Measurements from ENCODE around the gene IFI6.
"Not testable (repeated sequence)": the region's sequence is repeated elsewhere in the genome, so short reads cannot be mapped to it uniquely, and the experiment has no call there.

The IFI6 gene

DNA sequence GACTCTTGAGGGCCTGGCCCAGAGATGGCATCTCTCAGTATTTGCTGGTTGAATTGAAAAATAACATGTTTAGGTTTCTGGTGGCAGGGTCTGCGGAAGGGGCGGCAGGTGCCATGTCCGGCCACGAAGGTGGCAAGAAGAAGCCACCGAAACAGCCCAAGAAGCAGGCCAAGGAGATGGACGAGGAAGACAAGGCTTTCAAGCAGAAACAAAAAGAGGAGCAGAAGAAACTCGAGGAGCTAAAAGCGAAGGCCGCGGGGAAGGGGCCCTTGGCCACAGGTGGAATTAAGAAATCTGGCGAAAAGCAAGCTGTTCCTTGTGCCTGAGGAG is 22.7 kb downstream of the IFI6 start:
- DNase-seq = no peak

GRCh38 chr1:27648602-27649305 is 23.2 kb downstream of the IFI6 start:
- no peak for DNase-seq

DNA sequence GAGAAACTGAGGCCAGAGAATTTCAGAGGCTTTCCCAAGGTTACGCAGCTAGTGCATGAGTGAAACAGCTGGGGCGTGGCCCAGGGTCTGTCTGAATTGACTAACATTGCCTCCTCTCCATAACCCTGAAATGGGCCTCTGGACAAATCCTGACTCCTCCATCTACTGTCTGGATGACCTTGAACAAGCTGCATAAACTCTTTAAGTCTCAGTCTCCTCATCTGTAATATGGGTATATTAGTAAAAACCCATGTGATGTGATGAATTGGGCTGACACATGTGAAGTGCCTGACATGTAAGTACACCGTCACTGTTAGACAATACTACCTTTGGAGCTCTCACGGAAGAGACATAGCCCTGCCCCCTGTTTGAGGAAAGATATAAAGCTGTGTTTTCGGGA is 24.7 kb downstream of the IFI6 start:
- no peak for DNase-seq

- DNase-seq = no peak
Measured at GRCh38 chr1:27646676-27647075, 25.3 kb downstream of the IFI6 start.

- no peak for DNase-seq
Measured at GRCh38 chr1:27645071-27645415, 26.9 kb downstream of the IFI6 start.

DNA sequence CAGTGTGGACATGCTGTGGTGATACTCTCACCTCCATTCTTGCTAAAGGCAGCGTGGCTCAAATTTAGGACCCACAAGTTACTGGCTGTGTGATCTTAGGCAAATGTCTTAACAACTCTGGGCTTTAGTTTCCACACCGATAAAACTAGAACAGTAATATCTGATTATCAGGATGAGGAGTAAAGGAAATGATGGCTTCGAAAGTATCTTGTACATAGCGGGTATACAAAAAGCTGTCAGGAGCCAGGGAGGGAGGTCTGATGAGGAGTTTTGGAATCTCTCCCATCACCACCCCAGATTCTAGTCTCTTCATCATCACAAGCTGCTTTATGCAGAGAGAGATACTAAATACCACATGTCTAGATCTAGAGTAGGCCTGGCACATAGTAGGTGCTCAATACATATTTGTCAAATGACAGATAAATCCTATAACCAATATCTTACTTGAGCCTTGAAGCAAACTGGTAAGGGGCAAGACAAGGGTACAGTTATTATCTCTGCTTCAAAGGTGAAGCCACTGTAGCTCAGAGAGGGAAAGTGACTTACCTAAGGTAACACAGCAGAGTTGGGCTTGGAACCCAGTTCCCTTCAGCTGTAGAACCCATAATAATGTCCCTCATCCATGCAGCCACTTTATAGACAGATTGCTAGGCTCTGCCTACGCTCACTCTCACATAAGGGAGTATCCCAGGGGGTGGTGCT is 27.5 kb downstream of the IFI6 start:
- DNase-seq = no peak

DNA sequence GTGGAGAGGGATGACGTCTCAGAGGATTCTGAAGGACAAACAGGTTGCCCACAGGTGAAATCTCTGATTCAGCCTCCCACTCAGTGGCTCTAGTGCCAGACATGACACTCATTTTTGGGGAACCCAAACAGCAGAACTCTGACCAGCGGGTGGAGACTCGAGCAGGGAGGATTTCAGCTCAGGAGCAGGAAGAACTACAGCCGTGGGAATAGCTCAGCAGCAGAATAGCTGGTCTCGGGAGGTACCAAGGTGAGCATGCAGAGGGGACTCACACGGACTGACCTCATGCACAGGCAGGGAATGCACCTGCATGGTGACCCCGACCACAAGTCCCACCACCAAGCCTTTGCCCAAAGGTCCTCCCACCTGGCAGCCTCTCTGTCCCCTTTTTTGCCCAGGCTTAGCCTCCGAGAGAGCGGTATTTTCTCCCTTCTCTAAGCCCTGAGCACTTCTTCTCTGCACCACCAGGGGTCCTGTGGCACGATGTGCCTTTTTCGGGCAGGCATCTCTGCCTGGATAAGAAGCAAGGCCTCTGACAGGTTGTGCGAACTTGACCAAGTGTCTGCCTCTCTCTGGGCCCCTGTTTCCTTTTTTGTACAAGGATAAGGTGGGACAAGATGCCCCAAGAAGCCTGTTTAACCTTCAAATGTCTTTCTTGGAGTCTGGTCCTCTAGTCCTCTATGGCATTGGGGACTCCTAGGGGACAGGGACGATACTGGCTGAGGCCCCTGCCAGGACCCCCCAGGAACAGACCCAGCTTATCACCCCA is 28.2 kb downstream of the IFI6 start:
- DNase-seq = peak; percentile 25

DNA sequence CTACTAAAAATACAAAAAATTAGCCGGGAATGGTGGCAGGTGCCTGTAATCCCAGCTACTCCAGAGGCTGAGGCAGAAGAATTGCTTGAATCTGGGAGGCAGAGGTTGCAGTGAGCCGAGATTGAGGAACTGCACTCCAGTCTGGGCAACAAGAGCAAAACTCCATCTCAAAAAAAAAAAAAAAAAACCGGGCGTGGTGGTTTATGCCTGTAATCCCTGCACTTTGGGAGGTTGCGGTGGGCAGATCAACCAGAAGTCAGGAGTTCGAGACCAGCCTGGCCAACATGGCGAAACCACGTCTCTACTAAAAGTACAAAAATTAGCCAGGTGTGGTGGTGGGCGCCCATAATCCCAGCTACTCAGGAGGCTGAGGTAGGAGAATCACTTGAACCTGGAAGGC is 31.5 kb downstream of the IFI6 start:
- DNase-seq = not testable (repeated sequence)

DNA sequence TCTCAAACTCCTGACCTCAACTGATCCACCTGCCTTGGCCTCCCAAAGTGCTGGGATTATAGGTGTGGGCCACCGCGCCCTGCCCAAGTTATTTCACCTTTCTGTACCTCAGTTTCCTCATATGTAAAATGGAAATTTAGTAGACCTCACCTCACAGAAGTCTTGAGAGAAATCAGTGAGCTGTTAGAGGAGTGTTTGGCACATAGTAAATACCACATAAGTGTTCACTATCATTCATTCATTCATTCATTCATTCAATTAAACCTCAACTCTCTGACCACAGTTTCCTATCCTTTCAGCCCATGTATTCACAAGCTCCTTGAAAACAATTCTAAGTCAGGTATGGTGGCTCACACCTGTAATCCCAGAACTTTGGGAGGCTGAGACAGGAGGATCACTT is 33.2 kb downstream of the IFI6 start:
- DNase-seq = no peak

DNA sequence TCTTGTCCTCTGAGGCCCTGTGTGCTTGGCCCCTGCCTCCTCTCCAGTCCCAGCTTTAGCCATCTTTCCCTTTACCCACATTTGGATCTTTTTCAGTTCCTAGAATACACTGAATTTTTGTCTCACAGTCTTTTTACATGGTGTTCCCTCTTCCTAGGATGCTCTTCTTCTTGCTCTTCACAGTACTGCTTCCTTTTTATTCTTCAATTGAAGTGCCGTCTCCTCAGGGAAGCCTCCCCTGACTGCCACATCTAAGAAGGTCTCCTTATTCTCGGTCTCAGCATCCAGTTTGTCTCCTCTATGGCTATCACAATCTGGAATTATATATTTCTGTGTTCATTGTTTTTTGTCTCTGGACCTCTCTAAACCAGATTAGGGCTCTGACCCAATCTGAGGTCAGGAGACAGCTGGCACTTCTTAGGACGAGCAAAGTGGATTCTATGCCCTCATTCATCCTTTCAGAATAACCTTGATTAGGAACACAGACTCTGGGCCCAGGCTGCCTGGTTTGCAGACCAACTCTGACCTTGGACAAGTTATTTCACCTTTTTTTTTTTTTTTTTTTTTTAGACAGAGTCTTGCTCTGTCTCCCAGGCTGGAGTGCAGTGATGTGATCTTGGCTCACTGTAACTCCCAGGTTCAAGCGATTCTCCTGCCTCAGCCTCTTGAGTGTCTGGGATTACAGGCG is 33.8 kb downstream of the IFI6 start:
- DNase-seq = no peak

- no peak for DNase-seq
Measured at GRCh38 chr1:27635396-27636142, 36.4 kb downstream of the IFI6 start.

DNA sequence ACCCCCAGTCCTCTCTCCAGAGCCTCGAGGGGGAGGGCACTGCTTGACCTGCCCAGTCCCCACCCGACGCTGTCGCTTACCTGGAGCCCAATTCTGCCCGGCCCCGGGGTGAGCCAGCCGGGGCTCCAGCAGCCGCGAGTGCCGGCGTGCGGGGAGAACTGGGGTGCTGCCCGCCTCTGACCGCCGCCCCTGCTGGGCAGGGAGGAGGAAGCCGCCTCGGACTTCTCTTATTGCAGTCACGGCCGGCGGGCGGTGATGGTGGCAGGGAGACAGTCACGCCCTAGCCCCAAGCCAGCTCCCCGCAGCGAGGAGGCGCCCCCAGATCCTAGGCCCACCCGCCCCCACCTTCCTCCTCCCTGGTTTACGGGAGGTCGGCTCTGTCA is 37.0 kb downstream of the IFI6 start, which contains the start of gene FGR:
Gene FGR, minus strand, starts transcription at position 201 of the 383 bp plus-strand sequence. CDS start 11,269 bp downstream, outside the sequence.
- DNase-seq = no peak

DNA sequence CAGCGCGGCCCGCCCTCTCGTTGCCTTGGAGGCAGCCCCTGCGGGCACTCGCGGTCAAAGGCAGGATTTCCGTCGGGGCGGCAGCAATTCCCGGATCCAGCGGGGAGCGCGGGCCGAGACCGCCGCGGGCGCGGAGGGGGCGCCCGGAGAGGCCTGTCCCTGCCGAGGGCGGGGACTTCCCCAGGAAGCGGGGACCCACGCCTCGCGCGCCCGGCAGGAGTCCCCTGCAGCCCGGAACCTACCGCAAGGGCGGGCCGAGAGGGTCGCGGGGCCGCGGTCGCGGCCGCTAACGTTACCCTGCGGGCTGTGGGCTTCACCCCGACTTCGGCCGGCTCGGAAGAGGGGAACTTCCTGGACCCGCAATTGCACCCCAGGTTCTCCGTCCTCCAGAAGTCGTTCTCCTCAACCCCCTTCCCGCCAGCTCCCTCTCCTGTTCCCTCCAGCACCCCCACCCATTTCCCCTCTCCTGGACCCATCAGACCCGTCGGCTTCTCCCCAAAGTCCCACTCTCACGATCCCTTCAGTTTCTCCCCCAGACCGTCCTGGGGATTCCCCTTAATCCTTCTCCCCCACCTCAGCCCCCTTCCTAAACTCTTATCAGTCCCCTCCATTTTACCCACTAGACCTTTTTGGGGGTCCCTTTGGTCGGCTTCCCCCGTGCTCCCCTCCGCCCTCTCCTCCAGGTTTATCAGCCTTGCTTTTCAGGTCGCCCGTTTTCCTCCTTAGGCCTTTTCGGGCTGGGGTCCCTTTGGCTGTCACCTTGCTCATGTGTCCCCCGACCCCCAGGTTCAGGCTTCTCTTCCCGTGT is 37.6 kb downstream of the IFI6 start:
- DNase-seq = no peak

DNA sequence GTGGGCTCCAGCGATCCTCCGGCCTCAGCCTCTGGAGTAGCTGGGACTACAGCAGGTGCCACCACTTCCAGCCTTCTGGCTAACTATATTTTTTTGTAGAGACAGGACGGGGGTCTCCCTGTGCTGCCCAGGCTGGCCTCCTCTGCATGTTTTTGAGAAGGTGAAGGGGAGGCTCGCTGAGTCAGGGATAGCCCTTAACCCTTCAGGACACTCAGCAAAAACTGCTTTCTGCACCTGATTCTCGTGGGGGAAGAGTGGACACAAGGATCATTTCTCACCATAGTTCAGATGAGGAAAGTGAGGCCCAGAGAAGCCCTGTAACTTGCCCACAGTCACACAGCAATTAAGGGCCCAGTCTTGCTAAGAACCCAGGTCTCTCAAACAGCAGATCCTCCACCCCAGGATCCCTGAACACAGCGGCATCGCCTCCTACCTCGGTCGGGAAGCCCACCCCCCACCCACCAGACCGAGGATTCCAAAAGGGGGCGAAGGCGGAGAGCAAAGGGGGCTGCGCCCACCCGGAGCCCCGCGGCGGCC is 38.3 kb downstream of the IFI6 start:
- no peak for DNase-seq

- no peak for DNase-seq
Measured at GRCh38 chr1:27633298-27633610, 38.7 kb downstream of the IFI6 start.

DNA sequence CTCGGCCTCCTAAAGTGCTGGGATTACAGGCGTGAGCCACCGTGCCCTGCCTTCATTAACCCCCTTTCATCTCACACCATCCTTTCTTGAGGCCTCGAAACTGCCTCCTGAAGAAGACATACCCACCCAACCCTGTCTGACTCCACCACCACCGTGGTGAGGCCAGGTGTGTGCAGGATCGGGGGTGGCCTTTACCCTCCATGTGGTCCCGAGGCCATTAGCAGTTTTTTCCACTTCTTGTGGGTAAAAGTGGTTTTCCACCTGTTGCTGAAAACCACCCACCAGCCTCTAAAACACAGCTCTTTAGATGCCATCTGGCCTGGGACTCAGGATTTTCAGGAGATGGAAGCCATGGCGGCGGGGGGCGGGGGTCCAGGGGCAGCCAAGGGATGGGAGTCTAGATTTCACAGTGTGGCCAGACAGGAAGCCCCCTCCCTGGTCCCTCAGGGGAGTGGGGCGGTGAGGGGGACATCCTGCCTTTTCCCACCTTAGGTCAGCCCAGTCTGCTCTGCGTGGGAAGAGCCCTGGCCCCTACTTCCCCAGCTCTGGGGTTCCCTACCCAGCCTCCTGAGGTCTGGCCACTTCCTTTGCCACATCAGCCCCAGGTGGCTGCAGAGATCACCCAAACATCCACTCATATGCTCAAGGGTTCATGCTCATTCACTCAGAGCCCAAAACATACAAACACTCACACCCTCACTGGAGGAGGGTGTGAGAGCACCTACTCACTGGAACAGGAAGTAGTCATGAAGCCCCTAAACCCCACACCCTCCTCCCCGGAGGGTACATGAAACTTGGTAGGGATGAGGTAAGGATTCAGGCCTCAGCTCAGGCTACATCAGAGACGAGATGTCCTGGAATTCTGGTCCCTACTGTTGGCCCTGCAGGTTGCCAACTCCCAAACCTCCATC is 39.4 kb downstream of the IFI6 start:
- no peak for DNase-seq

GRCh38 chr1:27630859-27631491 is 41.0 kb downstream of the IFI6 start:
- no peak for DNase-seq

DNA sequence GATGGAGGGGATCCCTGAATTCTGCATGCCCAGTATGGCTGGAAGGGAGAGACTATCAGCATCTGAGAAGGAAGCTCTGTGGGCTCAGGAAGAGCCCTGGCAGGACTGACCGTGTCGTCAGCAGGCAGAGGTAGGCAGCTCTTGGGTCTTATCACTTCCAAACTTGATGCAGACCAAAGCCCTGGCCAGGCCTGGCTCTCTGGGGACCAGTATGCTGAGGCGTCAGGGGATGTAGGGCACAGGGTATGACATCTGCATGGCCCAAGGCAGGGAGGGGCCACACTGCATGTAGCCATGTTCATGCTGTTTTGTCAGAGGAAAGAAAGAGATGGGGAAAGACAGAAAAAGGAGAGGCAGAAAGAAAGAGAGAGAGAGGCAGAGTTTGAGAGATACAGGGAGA is 43.3 kb downstream of the IFI6 start:
- DNase-seq = no peak

- DNase-seq = not testable (repeated sequence)
Measured at GRCh38 chr1:27627733-27628132, 44.3 kb downstream of the IFI6 start.

- DNase-seq = no peak
Measured at GRCh38 chr1:27627061-27627460, 44.9 kb downstream of the IFI6 start.
